Peyer's patch (tissue), 4 donors: ENCODE measurements around the gene PRRT2. TPM values are rescaled to one million over a fixed set of nuclear protein-coding genes. Genes with fewer than 3 reads are reported as not detected.

ENCODE experiments used
- DNase-seq, 3 donors: peaks; one replicate each; pipeline ENCODE4 v3.0.0-alpha.2; 2017 to 2019
- H3K27ac ChIP-seq, 4 donors: fragments of 200-600 bp; sonication (generic); one replicate each; pipeline ENCODE4 v1.5.1; 2016 to 2019
- H3K27me3 ChIP-seq, 2 donors: fragments of 200-600 bp; sonication (generic); one replicate each; pipeline ENCODE4 v1.5.1; 2019
- H3K36me3 ChIP-seq, 3 donors: fragments of 200-600 bp; sonication (generic); one replicate each; pipeline ENCODE4 v1.5.1; 2016 to 2019
- H3K4me1 ChIP-seq, 4 donors: fragments of 200-600 bp; sonication (generic); one replicate each; pipeline ENCODE4 v1.5.1; 2016 to 2019
- H3K4me3 ChIP-seq, 4 donors: fragments of 200-600 bp; sonication (generic); 1 replicate in 3 of 4; 2 replicates in 1 of 4; pipeline ENCODE4 v1.5.1; 2016 to 2019; ENCODE audit warnings: mild to moderate bottlenecking in 1 of 4
- H3K9me3 ChIP-seq, 4 donors: fragments of 200-600 bp; sonication (generic); one replicate each; pipeline ENCODE4 v1.5.1; 2016 to 2019; ENCODE audit warnings: mild to moderate bottlenecking in 1 of 4
- POLR2A ChIP-seq, 2 donors: fragments of 450-650 bp; IDR thresholded peaks; one replicate each; pipeline ENCODE4 v1.5.1; 2017; ENCODE audit warnings: antibody characterized with exemption in 2 of 2, mild to moderate bottlenecking in 2 of 2, moderate library complexity in 2 of 2
- total RNA-seq, 4 donors: library from RNA; depleted of rRNA; stranded (reverse); fragments of >200 nt; gene quantifications; one replicate each; pipeline ENCODE4 v1.1.0, GENCODE V29; 2016
- TF ChIP-seq, protein P1 (sequence below), 6 experiments: fragments of 450-650 bp in 4 of 6; fragments of 200-600 bp in 2 of 6; sonication (generic) in 1 of 6; IDR thresholded peaks; one replicate each; pipeline ENCODE4 v1.5.1; 2017 to 2019; ENCODE audit warnings: antibody characterized with exemption in 6 of 6, mild to moderate bottlenecking in 3 of 6, moderate library complexity in 1 of 6

Gene PRRT2
- total RNA-seq, 4 donors from 2014 or later: 0.95 to 3.3 (median 2.5) TPM; not detected in 1

DNA sequence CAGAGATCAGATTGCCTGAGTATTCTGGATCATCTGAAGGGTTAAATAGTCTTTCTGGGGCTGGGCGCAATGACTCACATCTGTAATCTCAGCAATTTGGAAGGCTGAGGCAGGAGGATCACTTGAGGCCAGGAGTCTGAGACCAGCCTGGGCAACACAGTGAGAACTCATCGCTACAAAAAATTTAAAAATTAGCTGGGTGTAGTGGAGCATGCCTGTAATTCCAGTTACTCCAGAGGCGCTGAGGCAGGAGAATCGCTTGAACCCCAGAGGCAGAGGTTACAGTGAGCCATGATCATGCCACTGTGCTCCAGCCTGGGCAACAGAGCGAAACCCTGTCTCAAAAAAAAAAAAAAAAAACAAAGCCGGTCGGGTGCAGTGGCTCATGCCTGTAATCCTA is 23.9 kb downstream of the PRRT2 start:
- Histone ChIP-seq H3K27me3 (no peaks in the 10 kb centered on the region), H3K27ac (no peak overlapping the region), H3K36me3 (peaks cover 0 to 97% (median 0%) of the 10 kb centered on the region in 3 donors), H3K4me3 (no peak overlapping the region), H3K9me3 (no peaks in the 10 kb centered on the region), H3K4me1 (no peaks in the 10 kb centered on the region)
- TF ChIP-seq POLR2A (IDR thresholded peaks at IDR 0.05): no peak
- TF ChIP-seq, protein P1, sequence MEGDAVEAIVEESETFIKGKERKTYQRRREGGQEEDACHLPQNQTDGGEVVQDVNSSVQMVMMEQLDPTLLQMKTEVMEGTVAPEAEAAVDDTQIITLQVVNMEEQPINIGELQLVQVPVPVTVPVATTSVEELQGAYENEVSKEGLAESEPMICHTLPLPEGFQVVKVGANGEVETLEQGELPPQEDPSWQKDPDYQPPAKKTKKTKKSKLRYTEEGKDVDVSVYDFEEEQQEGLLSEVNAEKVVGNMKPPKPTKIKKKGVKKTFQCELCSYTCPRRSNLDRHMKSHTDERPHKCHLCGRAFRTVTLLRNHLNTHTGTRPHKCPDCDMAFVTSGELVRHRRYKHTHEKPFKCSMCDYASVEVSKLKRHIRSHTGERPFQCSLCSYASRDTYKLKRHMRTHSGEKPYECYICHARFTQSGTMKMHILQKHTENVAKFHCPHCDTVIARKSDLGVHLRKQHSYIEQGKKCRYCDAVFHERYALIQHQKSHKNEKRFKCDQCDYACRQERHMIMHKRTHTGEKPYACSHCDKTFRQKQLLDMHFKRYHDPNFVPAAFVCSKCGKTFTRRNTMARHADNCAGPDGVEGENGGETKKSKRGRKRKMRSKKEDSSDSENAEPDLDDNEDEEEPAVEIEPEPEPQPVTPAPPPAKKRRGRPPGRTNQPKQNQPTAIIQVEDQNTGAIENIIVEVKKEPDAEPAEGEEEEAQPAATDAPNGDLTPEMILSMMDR (IDR thresholded peaks at IDR 0.05): no peak
- DNase-seq: no peak

DNA sequence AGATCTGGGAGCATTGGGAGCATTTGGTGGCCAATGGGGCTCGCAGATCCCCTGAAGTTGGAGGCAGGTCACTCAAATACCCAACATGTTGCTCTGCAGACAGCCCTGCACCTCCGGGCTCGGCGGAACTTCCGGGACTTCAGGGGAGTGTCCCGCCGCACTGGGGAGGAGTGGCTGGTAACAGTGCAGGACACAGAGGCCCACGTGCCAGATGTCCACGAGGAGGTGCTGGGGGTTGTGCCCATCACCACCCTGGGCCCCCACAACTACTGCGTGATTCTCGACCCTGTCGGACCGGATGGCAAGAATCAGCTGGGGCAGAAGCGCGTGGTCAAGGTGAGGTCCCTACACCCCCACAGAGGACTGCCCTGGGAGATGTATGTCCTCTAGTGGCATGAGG is 24.6 kb downstream of the PRRT2 start:
- TF ChIP-seq, protein P1 (IDR thresholded peaks at IDR 0.05): no peak
- TF ChIP-seq POLR2A (IDR thresholded peaks at IDR 0.05): no peak
- Histone ChIP-seq H3K27ac (no peak overlapping the region), H3K9me3 (no peaks in the 10 kb centered on the region), H3K4me1 (no peaks in the 10 kb centered on the region), H3K27me3 (no peaks in the 10 kb centered on the region), H3K4me3 (no peak overlapping the region), H3K36me3 (peaks cover 0 to 97% (median 0%) of the 10 kb centered on the region in 3 donors)
- DNase-seq: no peak

DNA sequence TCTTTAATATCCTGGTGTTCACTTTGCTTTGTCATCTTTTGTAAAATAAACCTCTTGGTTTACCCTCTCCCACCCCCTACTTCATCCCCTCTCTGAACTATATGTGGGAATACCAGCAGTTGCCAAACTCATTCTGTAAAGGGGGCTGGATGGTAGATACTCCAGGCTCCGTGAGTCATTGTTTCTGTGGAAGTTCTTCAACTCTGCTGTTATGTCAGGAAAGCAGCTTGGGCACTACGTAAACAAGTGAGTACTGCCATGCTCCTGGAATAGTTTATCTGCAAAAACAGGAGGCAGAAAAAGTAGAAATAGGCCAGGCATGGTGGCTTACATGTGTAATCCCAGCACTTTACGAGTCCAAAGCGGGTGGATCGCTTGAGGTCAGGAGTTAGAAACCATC is 25.8 kb downstream of the PRRT2 start:
- TF ChIP-seq, protein P1 (IDR thresholded peaks at IDR 0.05): no peak
- no peak for TF ChIP-seq POLR2A (IDR thresholded peaks at IDR 0.05)
- H3K36me3 ChIP-seq: peaks cover 0 to 97% (median 0%) of the 10 kb centered on the region in 3 donors
- DNase-seq: no peak

DNA sequence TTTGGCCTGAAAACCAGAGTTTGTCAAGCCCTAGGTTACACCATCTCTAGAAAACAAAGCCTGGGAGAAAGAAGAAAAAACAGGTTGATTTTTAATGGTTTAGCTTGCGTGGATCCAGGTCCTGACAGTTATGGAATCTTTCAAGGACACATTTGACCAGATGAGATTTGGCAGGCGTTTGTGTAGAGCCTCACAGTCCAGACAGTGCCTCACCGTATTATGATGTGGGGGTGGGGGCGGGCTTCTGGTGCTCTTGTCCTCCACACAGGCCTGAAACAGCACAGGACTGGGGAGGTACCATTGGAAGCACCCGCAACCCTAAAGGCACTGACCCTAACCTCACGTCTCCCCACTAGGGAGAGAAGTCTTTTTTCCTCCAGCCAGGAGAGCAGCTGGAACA is 27.8 kb downstream of the PRRT2 start:
- peaks cover 0 to 98% (median 0%) of the 10 kb centered on the region in 3 donors for H3K36me3 ChIP-seq
- DNase-seq: no peak
- H3K9me3 ChIP-seq: no peaks in the 10 kb centered on the region
- H3K4me3 ChIP-seq: no peak overlapping the region
- H3K27me3 ChIP-seq: no peaks in the 10 kb centered on the region
- H3K27ac ChIP-seq: no peak overlapping the region
- no peaks in the 10 kb centered on the region for H3K4me1 ChIP-seq
- TF ChIP-seq, protein P1 (IDR thresholded peaks at IDR 0.05): no peak
- TF ChIP-seq POLR2A (IDR thresholded peaks at IDR 0.05): no peak

More for the DNA sequence above, 25.8 kb downstream of the PRRT2 start:
- H3K4me3 ChIP-seq: no peak overlapping the region
- H3K27ac ChIP-seq: no peak overlapping the region
- no peaks in the 10 kb centered on the region for H3K9me3 ChIP-seq
- H3K27me3 ChIP-seq: no peaks in the 10 kb centered on the region
- no peaks in the 10 kb centered on the region for H3K4me1 ChIP-seq

DNA sequence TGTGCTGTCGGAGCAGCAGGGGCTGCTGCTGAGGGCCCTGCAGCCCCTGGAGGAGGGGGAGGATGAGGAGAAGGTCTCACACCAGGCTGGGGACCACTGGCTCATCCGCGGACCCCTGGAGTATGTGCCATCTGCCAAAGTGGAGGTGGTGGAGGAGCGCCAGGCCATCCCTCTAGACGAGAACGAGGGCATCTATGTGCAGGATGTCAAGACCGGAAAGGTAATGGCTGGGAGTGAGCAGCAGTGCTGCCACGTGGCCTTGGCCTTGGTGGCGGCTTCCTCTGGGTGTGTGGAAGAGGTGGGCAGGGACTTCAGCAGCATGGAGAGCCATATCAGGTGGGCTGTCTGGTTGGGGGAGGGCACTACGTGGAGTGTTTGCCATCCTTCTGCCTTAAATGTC is 28.2 kb downstream of the PRRT2 start:
- Histone ChIP-seq H3K27ac (no peak overlapping the region), H3K36me3 (peaks cover 0 to 98% (median 0%) of the 10 kb centered on the region in 3 donors), H3K9me3 (no peaks in the 10 kb centered on the region), H3K4me3 (no peak overlapping the region), H3K27me3 (no peaks in the 10 kb centered on the region), H3K4me1 (no peaks in the 10 kb centered on the region)
- no peak for TF ChIP-seq POLR2A (IDR thresholded peaks at IDR 0.05)
- TF ChIP-seq, protein P1 (IDR thresholded peaks at IDR 0.05): no peak
- no peak for DNase-seq

DNA sequence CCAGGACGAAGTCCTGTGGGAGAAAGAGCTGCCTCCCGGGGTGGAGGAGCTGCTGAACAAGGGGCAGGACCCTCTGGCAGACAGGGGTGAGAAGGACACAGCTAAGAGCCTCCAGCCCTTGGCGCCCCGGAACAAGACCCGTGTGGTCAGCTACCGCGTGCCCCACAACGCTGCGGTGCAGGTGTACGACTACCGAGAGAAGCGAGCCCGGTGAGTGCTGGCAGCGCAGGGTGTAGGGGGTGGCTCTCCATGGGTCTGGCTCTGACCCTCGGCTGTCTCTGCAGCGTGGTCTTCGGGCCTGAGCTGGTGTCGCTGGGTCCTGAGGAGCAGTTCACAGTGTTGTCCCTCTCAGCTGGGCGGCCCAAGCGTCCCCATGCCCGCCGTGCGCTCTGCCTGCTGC is 29.6 kb downstream of the PRRT2 start:
- H3K9me3 ChIP-seq: no peaks in the 10 kb centered on the region
- H3K4me1 ChIP-seq: no peaks in the 10 kb centered on the region
- DNase-seq: no peak
- H3K36me3 ChIP-seq: peaks cover 0 to 98% (median 3%) of the 10 kb centered on the region in 3 donors
- no peaks in the 10 kb centered on the region for H3K27me3 ChIP-seq
- TF ChIP-seq, protein P1 (IDR thresholded peaks at IDR 0.05): no peak
- TF ChIP-seq POLR2A (IDR thresholded peaks at IDR 0.05): no peak
- H3K27ac ChIP-seq: no peak overlapping the region
- H3K4me3 ChIP-seq: no peak overlapping the region
